Astrocyte (in vitro differentiated cells and primary cell): ENCODE results near the gene MIPOL1. TPM values are rescaled to one million over a fixed set of nuclear protein-coding genes. Genes with fewer than 3 reads are reported as not detected.

ENCODE experiments used
- DNase-seq: peaks from one replicate; pipeline ENCODE4 v3.0.0-alpha.2; 2010; ENCODE audit warnings: low read depth
- FAIRE-seq: peaks from 2 replicates; lab custom pipeline; 2011; peaks lifted over from hg19 to GRCh38; lab: Jason Lieb, UNC
- H2AFZ ChIP-seq: 2 replicates; pipeline ENCODE4 v1.6.0; 2012; ENCODE audit warnings: low read depth, low read length, inconsistent platforms
- H3K27ac ChIP-seq: 2 replicates; pipeline ENCODE4 v1.5.1; 2011; ENCODE audit warnings: low read depth, low read length, inconsistent platforms
- H3K27me3 ChIP-seq: 2 replicates; pipeline ENCODE4 v1.6.0; 2011; ENCODE audit warnings: low read length, inconsistent platforms; ENCODE audit not compliant: insufficient read depth
- H3K36me3 ChIP-seq: 2 replicates; pipeline ENCODE4 v1.5.1; 2011; ENCODE audit warnings: low read length, inconsistent platforms; ENCODE audit not compliant: insufficient read depth
- H3K4me1 ChIP-seq: 2 replicates; pipeline ENCODE4 v1.5.1; 2011; ENCODE audit warnings: low read length, inconsistent platforms; ENCODE audit not compliant: insufficient read depth
- H3K4me2 ChIP-seq: 2 replicates; pipeline ENCODE4 v1.6.0; 2012; ENCODE audit warnings: low read length, inconsistent platforms
- H3K4me3 ChIP-seq: 2 replicates; pipeline ENCODE4 v1.5.1; 2011; ENCODE audit warnings: low read depth, mild to moderate bottlenecking, low read length, inconsistent platforms; ENCODE audit not compliant: insufficient read depth
- H3K79me2 ChIP-seq: 2 replicates; pipeline ENCODE4 v1.6.0; 2012; ENCODE audit warnings: mild to moderate bottlenecking, low read length, inconsistent platforms; ENCODE audit not compliant: insufficient read depth
- H3K9ac ChIP-seq: 2 replicates; pipeline ENCODE4 v1.6.0; 2012; ENCODE audit warnings: mild to moderate bottlenecking, low read length, inconsistent platforms
- H3K9me3 ChIP-seq: 2 replicates; pipeline ENCODE4 v1.5.1; 2012; ENCODE audit warnings: low read depth, mild to moderate bottlenecking, low read length, inconsistent platforms; ENCODE audit not compliant: insufficient read depth
- H4K20me1 ChIP-seq: 2 replicates; pipeline ENCODE4 v1.6.0; 2012; ENCODE audit warnings: low read length, inconsistent platforms; ENCODE audit not compliant: insufficient read depth
- H3K27ac Mint-ChIP-seq: one replicate; pipeline ENCODE4 v1.8.0; 2021; ENCODE audit warnings: mild to moderate bottlenecking, mixed read lengths; ENCODE audit not compliant: unreplicated experiment
- H3K27me3 Mint-ChIP-seq: one replicate; pipeline ENCODE4 v1.8.0; 2021; ENCODE audit warnings: low read depth, mixed read lengths; ENCODE audit not compliant: unreplicated experiment
- H3K36me3 Mint-ChIP-seq: one replicate; pipeline ENCODE4 v1.8.0; 2021; ENCODE audit warnings: low read depth, mixed read lengths; ENCODE audit not compliant: unreplicated experiment
- H3K4me1 Mint-ChIP-seq: one replicate; pipeline ENCODE4 v1.8.0; 2021; ENCODE audit warnings: low read depth, mixed read lengths; ENCODE audit not compliant: unreplicated experiment
- H3K4me3 Mint-ChIP-seq: one replicate; pipeline ENCODE4 v1.8.0; 2021; ENCODE audit warnings: mild to moderate bottlenecking, moderate library complexity, mixed read lengths; ENCODE audit not compliant: unreplicated experiment
- H3K9me3 Mint-ChIP-seq: one replicate; pipeline ENCODE4 v1.8.0; 2021; ENCODE audit warnings: mild to moderate bottlenecking, mixed read lengths; ENCODE audit not compliant: unreplicated experiment
- EZH2 ChIP-seq: IDR thresholded peaks from 2 replicates; pipeline ENCODE4 v1.6.1; 2012; ENCODE audit warnings: mild to moderate bottlenecking, low read length, inconsistent platforms; ENCODE audit not compliant: insufficient read depth
- total RNA-seq: library from RNA; stranded (reverse); gene quantifications from 2 replicates; pipeline ENCODE4 v1.2.1, GENCODE V29; 2021
- TF ChIP-seq, protein P1 (sequence below): IDR thresholded peaks from 2 replicates; pipeline ENCODE4 v1.5.1; 2011; ENCODE audit warnings: low read depth, mild to moderate bottlenecking, inconsistent platforms, low read length, moderate library complexity; ENCODE audit not compliant: insufficient read depth

The MIPOL1 gene
- total RNA-seq, 1 donor from 2014 or later, result 15.7 TPM

DNA sequence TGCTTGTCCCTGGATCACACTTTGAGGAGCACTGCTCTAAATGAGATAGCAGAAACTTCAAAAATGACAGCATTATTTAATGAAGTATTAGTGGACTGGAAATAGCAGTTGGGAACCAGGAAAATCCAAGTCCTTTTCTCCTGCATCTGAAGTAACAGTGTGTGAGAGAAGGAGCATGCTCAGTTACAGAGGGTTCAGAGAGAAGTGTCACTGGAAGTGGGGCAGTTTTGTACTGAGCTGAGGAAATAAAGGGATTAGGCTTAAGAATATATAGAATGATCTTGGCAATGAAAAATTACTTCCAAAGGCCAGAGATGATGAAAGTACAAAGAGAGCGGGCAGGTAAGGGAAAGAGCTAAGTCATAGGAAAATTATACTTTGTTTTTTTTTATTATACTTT, 130.9 kb downstream of the MIPOL1 start:
- no peak for DNase-seq
- no peaks in the 10 kb centered on the region for H3K4me1 Mint-ChIP-seq
- H3K4me2 ChIP-seq, result no peak overlapping the region
- no peaks in the 10 kb centered on the region for H3K27me3 Mint-ChIP-seq
- H3K27ac ChIP-seq, result no peak overlapping the region
- peaks cover 5% of the 10 kb centered on the region for H3K36me3 Mint-ChIP-seq
- H3K27me3 ChIP-seq, result no peaks in the 10 kb centered on the region
- no peak overlapping the region for H3K4me3 Mint-ChIP-seq
- no peaks in the 10 kb centered on the region for H4K20me1 ChIP-seq
- H3K9ac ChIP-seq, result no peak overlapping the region
- H3K9me3 ChIP-seq, result no peaks in the 10 kb centered on the region
- H3K4me3 ChIP-seq, result no peak overlapping the region
- H3K79me2 ChIP-seq, result no peaks in the 10 kb centered on the region
- no peaks in the 10 kb centered on the region for H3K9me3 Mint-ChIP-seq
- no peaks in the 10 kb centered on the region for H3K36me3 ChIP-seq
- TF ChIP-seq, protein P1, sequence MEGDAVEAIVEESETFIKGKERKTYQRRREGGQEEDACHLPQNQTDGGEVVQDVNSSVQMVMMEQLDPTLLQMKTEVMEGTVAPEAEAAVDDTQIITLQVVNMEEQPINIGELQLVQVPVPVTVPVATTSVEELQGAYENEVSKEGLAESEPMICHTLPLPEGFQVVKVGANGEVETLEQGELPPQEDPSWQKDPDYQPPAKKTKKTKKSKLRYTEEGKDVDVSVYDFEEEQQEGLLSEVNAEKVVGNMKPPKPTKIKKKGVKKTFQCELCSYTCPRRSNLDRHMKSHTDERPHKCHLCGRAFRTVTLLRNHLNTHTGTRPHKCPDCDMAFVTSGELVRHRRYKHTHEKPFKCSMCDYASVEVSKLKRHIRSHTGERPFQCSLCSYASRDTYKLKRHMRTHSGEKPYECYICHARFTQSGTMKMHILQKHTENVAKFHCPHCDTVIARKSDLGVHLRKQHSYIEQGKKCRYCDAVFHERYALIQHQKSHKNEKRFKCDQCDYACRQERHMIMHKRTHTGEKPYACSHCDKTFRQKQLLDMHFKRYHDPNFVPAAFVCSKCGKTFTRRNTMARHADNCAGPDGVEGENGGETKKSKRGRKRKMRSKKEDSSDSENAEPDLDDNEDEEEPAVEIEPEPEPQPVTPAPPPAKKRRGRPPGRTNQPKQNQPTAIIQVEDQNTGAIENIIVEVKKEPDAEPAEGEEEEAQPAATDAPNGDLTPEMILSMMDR, result no peak
- no peak for TF ChIP-seq EZH2
- no peak overlapping the region for H3K27ac Mint-ChIP-seq
- FAIRE-seq, result no peak
- no peaks in the 10 kb centered on the region for H3K4me1 ChIP-seq
- H2AFZ ChIP-seq, result no peak overlapping the region

DNA sequence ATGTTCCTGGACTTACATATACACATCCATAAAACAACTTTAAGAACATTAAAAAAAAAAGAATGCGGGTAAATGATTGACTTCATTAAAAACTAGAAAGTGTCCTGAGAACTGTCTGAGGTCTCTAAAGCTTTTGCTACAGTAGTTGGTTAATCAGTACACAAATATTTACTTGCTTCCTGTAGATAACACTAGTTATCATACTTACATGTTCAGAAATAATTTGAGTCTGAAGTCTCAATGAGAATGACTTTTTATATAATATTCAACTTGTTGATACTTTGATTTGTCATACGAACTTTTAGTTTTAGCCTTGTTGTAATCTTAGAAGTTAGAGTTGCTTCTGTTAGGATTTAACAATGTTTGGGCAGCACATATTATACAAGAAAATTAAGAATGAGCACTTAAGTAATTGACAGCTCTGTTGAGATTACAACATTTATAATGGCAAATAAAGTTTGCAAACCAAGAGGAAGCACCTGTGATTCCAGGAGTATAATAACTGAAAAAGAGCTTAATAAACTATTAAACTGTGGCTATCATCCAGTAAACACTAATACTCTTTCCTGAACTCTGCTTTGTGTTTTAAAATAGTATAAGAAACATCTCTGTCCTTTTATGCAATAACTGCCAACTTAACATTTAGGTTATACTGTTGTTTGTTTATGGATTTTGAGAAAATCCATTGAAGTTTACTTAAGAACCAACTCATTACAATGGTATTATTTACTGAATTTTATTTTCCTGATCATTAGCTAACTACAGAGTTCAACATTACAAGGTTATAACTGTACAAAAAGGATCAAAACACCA, 131.7 kb downstream of the MIPOL1 start:
- H3K4me2 ChIP-seq, result no peak overlapping the region
- Mint-ChIP-seq H3K27ac (no peak overlapping the region), H3K4me3 (no peak overlapping the region), H3K36me3 (peaks cover 5% of the 10 kb centered on the region), H3K9me3 (no peaks in the 10 kb centered on the region), H3K4me1 (no peaks in the 10 kb centered on the region), H3K27me3 (no peaks in the 10 kb centered on the region)
- H3K27me3 ChIP-seq, result no peaks in the 10 kb centered on the region
- H3K9ac ChIP-seq, result no peak overlapping the region
- H3K4me1 ChIP-seq, result no peaks in the 10 kb centered on the region
- FAIRE-seq (no peak), DNase-seq (no peak)
- no peak overlapping the region for H3K4me3 ChIP-seq
- H2AFZ ChIP-seq, result no peak overlapping the region
- H3K79me2 ChIP-seq, result no peaks in the 10 kb centered on the region
- TF ChIP-seq, protein P1, result no peak
- no peak for TF ChIP-seq EZH2
- no peak overlapping the region for H3K27ac ChIP-seq
- H3K36me3 ChIP-seq, result no peaks in the 10 kb centered on the region
- H3K9me3 ChIP-seq, result no peaks in the 10 kb centered on the region
- no peaks in the 10 kb centered on the region for H4K20me1 ChIP-seq

DNA sequence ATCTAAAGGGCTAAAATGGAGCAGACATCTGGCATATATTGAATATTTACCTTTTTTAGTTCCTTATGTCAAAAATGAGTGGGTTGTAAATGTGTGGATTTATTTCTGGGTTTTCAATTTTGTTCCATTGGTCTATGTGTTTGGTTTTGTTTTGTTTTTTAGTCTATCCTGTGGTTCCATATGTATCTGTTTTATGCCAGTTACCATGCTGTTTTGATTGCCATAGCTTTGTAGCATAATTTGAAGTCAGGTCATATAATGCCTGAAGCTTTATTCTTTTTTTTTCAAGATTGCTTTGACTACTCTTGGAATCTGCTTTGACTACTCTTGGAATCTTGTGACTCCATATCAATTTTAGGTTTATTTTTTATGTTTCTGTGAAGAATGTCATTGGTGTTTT, 133.2 kb downstream of the MIPOL1 start:
- Histone ChIP-seq H3K9ac (no peak overlapping the region), H3K4me2 (no peak overlapping the region), H3K79me2 (no peaks in the 10 kb centered on the region), H3K4me3 (no peak overlapping the region), H3K4me1 (no peaks in the 10 kb centered on the region), H3K27ac (no peak overlapping the region), H3K36me3 (no peaks in the 10 kb centered on the region), H3K27me3 (no peaks in the 10 kb centered on the region), H2AFZ (no peak overlapping the region), H3K9me3 (no peaks in the 10 kb centered on the region), H4K20me1 (no peaks in the 10 kb centered on the region)
- FAIRE-seq (no peak), DNase-seq (no peak)
- H3K27me3 Mint-ChIP-seq, result no peaks in the 10 kb centered on the region
- no peak overlapping the region for H3K27ac Mint-ChIP-seq
- peaks cover 5% of the 10 kb centered on the region for H3K36me3 Mint-ChIP-seq
- H3K4me1 Mint-ChIP-seq, result no peaks in the 10 kb centered on the region
- TF ChIP-seq, protein P1, result no peak
- no peak for TF ChIP-seq EZH2
- H3K9me3 Mint-ChIP-seq, result no peaks in the 10 kb centered on the region
- H3K4me3 Mint-ChIP-seq, result no peak overlapping the region
